ENCODE data around the gene SPEM1.

The SPEM1 gene

GRCh38 chr17:7439462-7440112, 19.5 kb downstream of the SPEM1 start, which contains the start of gene FGF11:
FGF11 (plus strand) TSS chr17:7439512; CDS start chr17:7439621, 109 bp downstream.
- in situ Hi-C loops (cut with HindIII; ENCODE audit: low sequenced_read_pairs), result no loop called here

- in situ Hi-C loops (cut with HindIII; ENCODE audit: low sequenced_read_pairs), result no loop called here
These were observed 20.1 kb downstream of the SPEM1 start for GRCh38 chr17:7440113-7440833.

- in situ Hi-C loops (cut with HindIII; ENCODE audit: low sequenced_read_pairs), result no loop called here
These were observed 20.7 kb downstream of the SPEM1 start for GRCh38 chr17:7440834-7441195.

GRCh38 chr17:7441266-7441665, 21.1 kb downstream of the SPEM1 start:
- in situ Hi-C loops (cut with HindIII; ENCODE audit: low sequenced_read_pairs), result no loop called here

GRCh38 chr17:7442142-7442541, 22.0 kb downstream of the SPEM1 start:
- in situ Hi-C loops (cut with HindIII; ENCODE audit: low sequenced_read_pairs), result no loop called here

GRCh38 chr17:7443499-7444485, 23.7 kb downstream of the SPEM1 start:
- in situ Hi-C loops (cut with HindIII; ENCODE audit: low sequenced_read_pairs), result no loop called here

GRCh38 chr17:7444682-7445618, 24.8 kb downstream of the SPEM1 start, which contains the start of gene CHRNB1:
CHRNB1 (plus strand) TSS chr17:7445061; CDS start chr17:7445128, 67 bp downstream.
- in situ Hi-C loops (cut with HindIII; ENCODE audit: low sequenced_read_pairs), result no loop called here

- in situ Hi-C loops (cut with HindIII; ENCODE audit: low sequenced_read_pairs), result no loop called here
These were observed 25.5 kb downstream of the SPEM1 start for GRCh38 chr17:7445619-7445968.

GRCh38 chr17:7448461-7448860, 28.3 kb downstream of the SPEM1 start:
- in situ Hi-C loops (cut with HindIII; ENCODE audit: low sequenced_read_pairs), result no loop called here

GRCh38 chr17:7459961-7460545, 39.9 kb downstream of the SPEM1 start:
- in situ Hi-C loops (cut with HindIII; ENCODE audit: low sequenced_read_pairs), result loop anchor here (25.0 kb wide), 1 partner anchor 102 kb away; the partner anchor contains the start of genes SENP3 and TNFSF13

GRCh38 chr17:7460850-7461660, 40.9 kb downstream of the SPEM1 start:
- in situ Hi-C loops (cut with HindIII; ENCODE audit: low sequenced_read_pairs), result loop anchor here (25.0 kb wide), 1 partner anchor 101 kb away; the partner anchor contains the start of genes SENP3 and TNFSF13

- in situ Hi-C loops (cut with HindIII; ENCODE audit: low sequenced_read_pairs), result loop anchor here (25.0 kb wide), 1 partner anchor 100 kb away; the partner anchor contains the start of genes SENP3 and TNFSF13
These were observed 42.6 kb downstream of the SPEM1 start for GRCh38 chr17:7462474-7463371.

- in situ Hi-C loops (cut with HindIII; ENCODE audit: low sequenced_read_pairs), result loop anchor here (25.0 kb wide), 1 partner anchor 99 kb away; the partner anchor contains the start of genes SENP3 and TNFSF13
These were observed 43.3 kb downstream of the SPEM1 start for GRCh38 chr17:7463372-7463846.

- in situ Hi-C loops (cut with HindIII; ENCODE audit: low sequenced_read_pairs), result loop anchor here (25.0 kb wide), 1 partner anchor 98 kb away; the partner anchor contains the start of genes SENP3 and TNFSF13
These were observed 44.0 kb downstream of the SPEM1 start for GRCh38 chr17:7464081-7464480.

GRCh38 chr17:7465597-7466275, 45.6 kb downstream of the SPEM1 start:
- in situ Hi-C loops (cut with HindIII; ENCODE audit: low sequenced_read_pairs), result loop anchor here (25.0 kb wide), 1 partner anchor 97 kb away; the partner anchor contains the start of genes SENP3 and TNFSF13

- in situ Hi-C loops (cut with HindIII; ENCODE audit: low sequenced_read_pairs), result loop anchor here (25.0 kb wide), 1 partner anchor 96 kb away; the partner anchor contains the start of genes SENP3 and TNFSF13
These were observed 46.2 kb downstream of the SPEM1 start for GRCh38 chr17:7466318-7466638.

Data from endothelial cell of hepatic sinusoid (primary cell).